Epithelial cell of esophagus (primary cell): Measurements from ENCODE around the gene DDX55.

Experiments used
- DNase-seq: peaks from one replicate; pipeline ENCODE4 v3.0.0; 2010; ENCODE audit warnings: low read depth
- H3K4me3 ChIP-seq: 2 replicates; pipeline ENCODE4 v1.5.1; 2011; ENCODE audit warnings: mild to moderate bottlenecking, low read length, control low read depth
- CTCF ChIP-seq: IDR thresholded peaks from 2 replicates; pipeline ENCODE4 v1.5.1; 2011; ENCODE audit warnings: low read depth, mild to moderate bottlenecking, low read length, control low read depth, inconsistent platforms; ENCODE audit not compliant: insufficient read depth; ENCODE audit errors: missing control alignments

DDX55 gene

DNA sequence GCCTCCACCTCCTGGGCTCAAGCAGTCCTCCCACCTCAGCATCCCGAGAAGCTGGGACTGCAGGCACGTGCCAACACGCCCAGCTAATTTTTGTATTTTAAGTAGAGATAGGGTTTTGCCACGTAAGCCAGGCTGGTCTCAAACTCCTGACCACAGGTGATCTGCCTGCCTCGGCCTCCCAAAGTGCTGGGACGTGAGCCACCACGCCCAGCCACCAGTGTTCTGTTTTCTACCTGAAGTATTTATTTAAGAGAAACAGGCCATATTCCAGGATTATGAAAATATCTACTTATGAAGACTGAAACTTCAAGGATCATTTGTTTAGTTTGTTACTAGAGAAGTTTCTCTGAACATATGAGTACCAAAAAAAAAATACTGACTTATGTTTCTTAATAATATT, 42.0 kb downstream of the DDX55 start:
- no peak for TF ChIP-seq CTCF
- H3K4me3 ChIP-seq, result no peak overlapping the region
- peak; percentile 16 for DNase-seq

- H3K4me3 ChIP-seq, result no peak overlapping the region
- TF ChIP-seq CTCF, result no peak
- no peak for DNase-seq
Measured at GRCh38 chr12:123645380-123645779, 43.5 kb downstream of the DDX55 start.

DNA sequence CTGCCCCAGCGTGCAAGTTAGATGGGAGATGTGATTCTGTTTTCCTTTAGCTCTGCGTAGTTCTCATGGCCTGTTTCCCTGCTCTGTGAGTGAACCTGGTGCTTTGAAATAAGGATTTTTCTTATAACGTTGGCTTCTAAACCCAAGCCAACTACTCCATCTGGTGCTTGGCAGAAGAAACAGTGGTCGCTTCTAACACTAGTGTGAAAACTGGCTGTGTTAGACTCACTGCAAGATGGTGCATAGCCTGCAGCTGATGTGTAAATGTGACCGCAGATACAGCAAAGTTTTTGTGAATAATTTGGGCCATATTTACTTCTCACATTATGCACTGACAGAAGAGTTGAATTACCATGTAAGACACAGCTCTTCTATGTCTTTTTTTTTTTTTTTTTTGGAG, 44.0 kb downstream of the DDX55 start:
- no peak for TF ChIP-seq CTCF
- DNase-seq, result no peak
- no peak overlapping the region for H3K4me3 ChIP-seq

DNA sequence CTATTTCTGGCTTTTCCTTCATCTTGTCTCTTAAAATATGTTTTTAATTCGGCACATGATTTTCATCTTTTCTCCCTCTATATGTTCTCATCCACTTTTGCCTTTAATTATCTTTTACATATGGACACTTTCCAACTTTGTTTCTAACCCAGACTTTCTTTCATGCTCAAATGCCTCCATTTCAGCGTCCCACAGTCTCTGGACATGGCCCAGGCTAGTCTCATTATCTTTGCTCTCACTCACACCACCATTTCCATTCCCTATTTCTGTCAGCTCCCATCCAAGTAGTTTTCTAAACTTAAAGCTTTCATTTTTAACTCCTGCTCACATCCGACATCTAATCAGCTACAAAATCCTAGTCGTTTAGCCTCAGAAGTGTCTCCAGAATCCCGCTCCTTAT, 46.5 kb downstream of the DDX55 start:
- DNase-seq, result no peak
- TF ChIP-seq CTCF, result no peak
- H3K4me3 ChIP-seq, result no peak overlapping the region

GRCh38 chr12:123654129-123654701, 52.3 kb downstream of the DDX55 start:
- H3K4me3 ChIP-seq, result no peak overlapping the region

GRCh38 chr12:123655420-123655819, 53.5 kb downstream of the DDX55 start:
- no peak for DNase-seq
- no peak for TF ChIP-seq CTCF

More at GRCh38 chr12:123654129-123654701, 52.3 kb downstream of the DDX55 start:
- no peak for TF ChIP-seq CTCF
- DNase-seq, result no peak

GRCh38 chr12:123656392-123656791, 54.5 kb downstream of the DDX55 start:
- DNase-seq, result no peak
- H3K4me3 ChIP-seq, result no peak overlapping the region
- TF ChIP-seq CTCF, result no peak

More at GRCh38 chr12:123655420-123655819, 53.5 kb downstream of the DDX55 start:
- H3K4me3 ChIP-seq, result no peak overlapping the region
